ENCODE measurements around the gene IZUMO1.
"Not testable (repeated sequence)": the region's sequence is repeated elsewhere in the genome, so short reads cannot be mapped to it uniquely, and the experiment has no call there.

IZUMO1 gene

DNA sequence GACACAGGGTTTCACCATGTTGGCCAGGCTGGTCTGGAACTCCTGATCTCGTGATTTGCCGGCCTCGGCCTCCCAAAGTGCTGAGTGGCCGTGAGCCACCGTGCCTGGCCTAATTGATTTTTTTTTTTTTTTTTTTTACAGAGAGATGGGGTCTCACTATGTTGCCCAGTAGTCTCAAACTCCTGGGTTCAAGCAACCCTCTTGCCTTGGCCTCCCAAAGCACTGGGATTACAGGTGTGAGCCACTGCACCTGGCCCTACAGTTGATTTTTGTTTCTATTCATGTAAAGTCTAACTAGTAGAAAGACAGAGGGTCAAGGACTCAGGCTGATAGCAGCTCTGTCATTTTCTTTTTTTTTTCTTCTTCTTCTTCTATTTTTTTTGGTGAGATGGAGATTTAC is 30.4 kb upstream of the IZUMO1 start:
- H3K9ac ChIP-seq (ENCODE audit: low read length), result no peak overlapping the region
- H3K27me3 ChIP-seq (ENCODE audit: control insufficient read depth, insufficient read depth, low read length), result no peaks in the 10 kb centered on the region
- no peak overlapping the region for H3K4me3 ChIP-seq (ENCODE audit: low read depth, low read length)
- no peaks in the 10 kb centered on the region for H3K36me3 ChIP-seq (ENCODE audit: control insufficient read depth, insufficient read depth, low read length)
- no peaks in the 10 kb centered on the region for H3K4me1 ChIP-seq (ENCODE audit: control insufficient read depth, insufficient read depth, low read length)
- no peaks in the 10 kb centered on the region; the same call in 1 of the 2 replicates for H3K9me3 ChIP-seq (ENCODE audit: control insufficient read depth, insufficient read depth, low read depth, low read length)
- no peak overlapping the region for H3K27ac ChIP-seq (ENCODE audit: low read depth, low read length)

DNA sequence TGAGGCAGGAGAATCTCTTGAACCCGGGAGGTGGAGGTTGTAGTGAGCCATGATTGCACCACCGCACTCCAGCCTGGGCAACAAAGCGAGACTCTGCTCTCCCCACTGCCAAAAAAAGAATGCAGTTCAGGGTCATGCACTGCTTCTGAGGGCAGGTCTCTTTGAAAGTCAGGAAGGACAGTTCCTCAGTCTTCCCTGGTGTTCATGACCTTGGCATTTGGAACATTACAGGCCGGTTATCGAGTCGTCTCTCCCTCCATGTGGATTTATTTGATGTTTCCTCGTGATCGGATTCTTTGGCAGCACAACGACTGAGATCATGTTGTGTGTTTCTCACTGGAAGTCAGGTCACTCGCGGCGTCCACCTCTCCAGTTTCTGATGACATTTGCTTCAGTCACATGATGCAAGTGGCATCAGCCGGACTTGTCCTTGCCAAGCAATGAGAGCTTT is 25.8 kb upstream of the IZUMO1 start:
- Histone ChIP-seq H3K9me3 (ENCODE audit: control insufficient read depth, insufficient read depth, low read depth, low read length) (no peaks in the 10 kb centered on the region), H3K4me1 (ENCODE audit: control insufficient read depth, insufficient read depth, low read length) (no peaks in the 10 kb centered on the region), H3K36me3 (ENCODE audit: control insufficient read depth, insufficient read depth, low read length) (no peaks in the 10 kb centered on the region), H3K9ac (ENCODE audit: low read length) (no peak overlapping the region), H3K27me3 (ENCODE audit: control insufficient read depth, insufficient read depth, low read length) (no peaks in the 10 kb centered on the region), H3K27ac (ENCODE audit: low read depth, low read length) (no peak overlapping the region), H3K4me3 (ENCODE audit: low read depth, low read length) (no peak overlapping the region)

DNA sequence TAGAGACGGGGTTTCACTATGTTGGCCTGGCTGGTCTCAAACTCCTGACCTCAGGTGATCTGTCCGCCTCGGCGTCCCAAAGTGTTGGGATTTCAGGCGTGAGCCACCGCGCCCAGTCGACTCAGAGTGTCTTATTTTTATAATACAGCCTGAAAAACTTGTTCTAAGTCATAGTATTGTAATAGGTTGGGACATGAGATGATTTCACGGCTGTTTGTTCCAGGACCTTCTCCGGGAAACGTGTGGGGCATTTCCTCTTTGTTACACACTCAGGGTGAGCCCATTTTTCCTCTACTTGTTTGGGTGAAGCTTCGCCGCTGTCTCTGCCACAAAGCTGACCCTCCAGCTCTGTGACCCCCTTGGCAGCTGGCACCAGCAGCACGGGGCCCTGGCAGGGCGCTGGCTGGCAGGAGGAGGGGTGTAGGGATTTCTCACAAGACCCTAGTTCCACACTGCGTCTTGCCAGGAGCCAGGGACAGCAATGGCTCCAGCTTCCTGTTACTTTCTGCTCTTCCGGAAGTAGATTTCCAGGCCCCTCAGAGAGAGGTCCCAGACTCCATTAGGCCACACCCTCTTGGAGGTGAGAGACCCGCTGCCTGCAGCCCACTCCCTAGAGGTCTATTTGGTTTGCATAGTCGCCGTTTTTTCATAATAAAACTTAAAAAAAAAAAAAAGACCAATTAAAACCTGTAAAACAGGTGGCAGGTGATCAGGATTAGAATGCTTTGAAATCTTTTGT is 24.2 kb upstream of the IZUMO1 start:
- Histone ChIP-seq H3K27me3 (ENCODE audit: control insufficient read depth, insufficient read depth, low read length) (no peaks in the 10 kb centered on the region), H3K27ac (ENCODE audit: low read depth, low read length) (no peak overlapping the region), H3K9me3 (ENCODE audit: control insufficient read depth, insufficient read depth, low read depth, low read length) (no peaks in the 10 kb centered on the region)

DNA sequence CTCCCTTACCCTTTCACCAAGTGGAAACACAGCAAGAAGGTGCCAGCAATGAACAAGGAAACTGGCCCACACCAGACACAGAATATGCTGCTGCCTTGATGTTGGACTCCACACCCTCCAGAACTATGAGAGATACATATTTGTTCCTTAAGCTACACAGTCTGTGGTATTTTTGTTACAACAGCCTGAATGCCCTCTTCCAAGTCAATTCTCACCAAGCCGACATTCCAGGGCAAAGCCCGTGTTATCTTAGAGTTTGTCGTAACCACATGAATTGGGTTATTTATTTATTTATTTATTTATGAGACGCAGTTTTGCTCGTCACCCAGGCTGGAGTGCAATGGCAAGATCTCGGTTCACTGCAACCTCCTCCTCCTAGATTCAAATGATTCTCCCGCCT is 23.6 kb upstream of the IZUMO1 start:
- no peaks in the 10 kb centered on the region for H3K9me3 ChIP-seq (ENCODE audit: control insufficient read depth, insufficient read depth, low read depth, low read length)
- H3K4me1 ChIP-seq (ENCODE audit: control insufficient read depth, insufficient read depth, low read length), result no peaks in the 10 kb centered on the region
- H3K36me3 ChIP-seq (ENCODE audit: control insufficient read depth, insufficient read depth, low read length), result no peaks in the 10 kb centered on the region
- H3K4me3 ChIP-seq (ENCODE audit: low read depth, low read length), result no peak overlapping the region
- no peak overlapping the region for H3K27ac ChIP-seq (ENCODE audit: low read depth, low read length)
- no peak overlapping the region for H3K9ac ChIP-seq (ENCODE audit: low read length)
- H3K27me3 ChIP-seq (ENCODE audit: control insufficient read depth, insufficient read depth, low read length), result no peaks in the 10 kb centered on the region

More for the DNA sequence above, 24.2 kb upstream of the IZUMO1 start:
- no peak overlapping the region for H3K9ac ChIP-seq (ENCODE audit: low read length)
- no peaks in the 10 kb centered on the region for H3K36me3 ChIP-seq (ENCODE audit: control insufficient read depth, insufficient read depth, low read length)
- no peaks in the 10 kb centered on the region for H3K4me1 ChIP-seq (ENCODE audit: control insufficient read depth, insufficient read depth, low read length)
- no peak overlapping the region for H3K4me3 ChIP-seq (ENCODE audit: low read depth, low read length)

DNA sequence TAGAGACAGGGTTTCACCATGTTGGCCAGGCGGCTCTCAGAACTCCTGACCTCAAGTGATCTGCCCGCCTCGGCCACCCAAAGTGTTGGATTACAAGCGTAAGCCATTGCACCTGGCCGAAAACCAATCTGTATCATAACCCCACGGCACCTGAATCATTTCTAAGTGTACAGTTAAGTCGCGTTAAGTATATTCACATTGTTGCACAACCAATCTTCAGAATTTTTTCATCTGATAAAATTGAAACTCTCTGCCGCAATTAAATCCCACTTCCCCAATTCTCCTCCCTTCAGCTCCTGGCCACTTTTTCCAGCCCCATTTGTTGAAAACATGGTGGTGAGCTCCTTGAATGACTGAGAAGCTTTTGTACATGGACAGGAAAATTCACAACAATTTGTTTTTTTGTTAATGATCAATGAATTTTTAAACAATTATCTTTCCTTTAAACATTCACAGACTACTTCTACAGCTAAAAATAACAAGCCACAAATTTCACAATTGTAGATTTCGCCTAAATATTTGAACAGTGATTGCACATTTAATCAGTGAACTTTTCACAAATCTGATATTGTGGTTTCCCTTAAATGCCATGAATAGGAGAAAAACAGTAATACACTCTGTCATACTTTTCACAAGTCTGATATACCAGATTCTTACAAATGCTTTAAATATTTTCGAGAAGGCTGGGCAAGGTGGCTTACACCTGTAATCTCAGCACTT is 22.4 kb upstream of the IZUMO1 start:
- Histone ChIP-seq H3K9ac (ENCODE audit: low read length) (no peak overlapping the region), H3K36me3 (ENCODE audit: control insufficient read depth, insufficient read depth, low read length) (no peaks in the 10 kb centered on the region), H3K9me3 (ENCODE audit: control insufficient read depth, insufficient read depth, low read depth, low read length) (no peaks in the 10 kb centered on the region), H3K4me3 (ENCODE audit: low read depth, low read length) (no peak overlapping the region), H3K27me3 (ENCODE audit: control insufficient read depth, insufficient read depth, low read length) (no peaks in the 10 kb centered on the region), H3K4me1 (ENCODE audit: control insufficient read depth, insufficient read depth, low read length) (no peaks in the 10 kb centered on the region), H3K27ac (ENCODE audit: low read depth, low read length) (no peak overlapping the region)

DNA sequence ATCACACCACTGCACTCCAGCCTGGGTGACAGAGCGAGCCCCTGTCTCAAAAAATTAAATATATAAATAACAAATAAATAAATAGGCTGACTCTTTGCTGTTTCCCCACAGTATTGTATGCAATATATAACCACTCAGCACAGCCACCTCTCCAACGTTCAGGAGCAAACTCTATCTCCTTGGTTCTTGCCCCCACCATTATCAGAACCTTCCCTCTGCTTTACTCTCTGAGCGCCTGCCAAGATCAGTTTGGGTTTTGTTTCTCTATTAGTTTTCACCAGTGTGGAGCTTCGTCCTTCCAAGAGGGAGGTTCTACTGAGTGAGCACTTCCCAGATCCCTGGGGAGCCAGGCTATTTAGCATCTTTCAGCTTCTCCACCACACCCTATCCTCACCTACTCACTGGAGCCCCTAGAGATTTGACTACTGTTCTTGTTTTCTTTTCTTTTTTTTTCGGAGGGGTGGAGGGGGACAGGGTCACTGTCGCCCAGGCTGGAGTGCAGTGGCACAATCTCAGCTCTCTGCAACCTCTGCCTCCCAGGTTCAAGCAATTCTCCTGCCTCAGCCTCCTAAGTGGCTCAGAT is 21.6 kb upstream of the IZUMO1 start:
- H3K4me3 ChIP-seq (ENCODE audit: low read depth, low read length), result not testable (repeated sequence)

DNA sequence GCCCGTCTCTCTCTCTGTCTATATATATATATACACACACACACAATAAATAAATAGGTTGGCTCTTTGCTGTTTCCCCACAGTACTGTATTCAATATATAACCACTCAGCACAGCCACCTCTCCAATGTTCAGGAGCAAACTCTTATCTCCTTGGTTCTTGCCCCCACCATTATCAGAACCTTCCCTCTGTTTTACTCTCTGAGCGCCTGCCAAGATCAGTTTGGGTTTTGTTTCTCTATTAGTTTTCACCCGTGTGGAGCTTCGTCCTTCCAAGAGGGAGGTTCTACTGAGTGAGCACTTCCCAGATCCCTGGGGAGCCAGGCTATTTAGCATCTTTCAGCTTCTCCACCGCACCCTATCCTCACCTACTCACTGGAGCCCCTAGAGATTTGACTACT is 19.1 kb upstream of the IZUMO1 start:
- H3K27ac ChIP-seq (ENCODE audit: low read depth, low read length); H3K9ac ChIP-seq (ENCODE audit: low read length); H3K4me1 ChIP-seq (ENCODE audit: control insufficient read depth, insufficient read depth, low read length); H3K9me3 ChIP-seq (ENCODE audit: control insufficient read depth, insufficient read depth, low read depth, low read length); H3K4me3 ChIP-seq (ENCODE audit: low read depth, low read length); H3K36me3 ChIP-seq (ENCODE audit: control insufficient read depth, insufficient read depth, low read length): not testable (repeated sequence)
- H3K27me3 ChIP-seq (ENCODE audit: control insufficient read depth, insufficient read depth, low read length), result peaks cover 20% of the 10 kb centered on the region; the same call in 1 of the 2 replicates

More for the DNA sequence above, 21.6 kb upstream of the IZUMO1 start:
- not testable (repeated sequence) for H3K27ac ChIP-seq (ENCODE audit: low read depth, low read length); H3K9me3 ChIP-seq (ENCODE audit: control insufficient read depth, insufficient read depth, low read depth, low read length); H3K36me3 ChIP-seq (ENCODE audit: control insufficient read depth, insufficient read depth, low read length); H3K9ac ChIP-seq (ENCODE audit: low read length); H3K27me3 ChIP-seq (ENCODE audit: control insufficient read depth, insufficient read depth, low read length); H3K4me1 ChIP-seq (ENCODE audit: control insufficient read depth, insufficient read depth, low read length)

DNA sequence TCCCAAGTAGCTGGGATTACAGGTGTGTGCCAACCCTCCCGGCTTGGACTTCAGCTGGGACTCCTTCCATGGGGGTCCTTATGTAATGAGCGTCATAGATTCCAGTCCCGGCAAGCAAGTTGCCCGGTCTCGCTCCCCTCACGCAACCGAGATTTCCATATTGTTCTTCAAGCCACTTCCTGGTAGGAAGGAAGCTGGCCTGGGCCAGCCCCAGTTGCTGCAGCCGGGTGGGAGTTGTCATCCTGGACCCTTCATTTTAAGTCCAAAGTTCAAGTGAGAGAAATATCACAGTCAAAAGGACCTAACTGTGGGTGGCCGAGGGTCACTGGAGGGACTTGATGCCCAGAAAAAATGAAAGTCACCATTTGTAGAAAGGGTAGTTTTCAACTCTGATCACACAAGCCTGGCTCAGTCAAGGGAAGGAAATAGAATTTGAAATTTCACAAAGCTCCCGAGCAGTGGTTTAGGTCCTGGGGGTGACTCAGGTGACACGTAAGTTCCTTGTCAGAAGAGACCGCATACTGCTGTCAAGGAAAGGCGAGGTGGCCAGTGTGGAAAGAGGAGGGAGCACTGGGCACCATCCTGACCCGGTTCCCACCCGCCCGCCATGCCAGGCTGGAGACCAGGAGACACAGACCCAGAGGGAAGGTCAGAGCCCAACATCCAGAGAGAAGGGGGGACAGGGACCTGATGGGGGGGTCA is 13.9 kb upstream of the IZUMO1 start:
- no peak overlapping the region for H3K4me3 ChIP-seq (ENCODE audit: low read depth, low read length)
- H3K36me3 ChIP-seq (ENCODE audit: control insufficient read depth, insufficient read depth, low read length), result no peaks in the 10 kb centered on the region
- H3K9ac ChIP-seq (ENCODE audit: low read length), result no peak overlapping the region
- peaks cover under 1% of the 10 kb centered on the region; the same call in 1 of the 2 replicates for H3K4me1 ChIP-seq (ENCODE audit: control insufficient read depth, insufficient read depth, low read length)
- peaks cover 24% of the 10 kb centered on the region; the same call in 1 of the 2 replicates for H3K27me3 ChIP-seq (ENCODE audit: control insufficient read depth, insufficient read depth, low read length)
- no peak overlapping the region for H3K27ac ChIP-seq (ENCODE audit: low read depth, low read length)
- no peaks in the 10 kb centered on the region for H3K9me3 ChIP-seq (ENCODE audit: control insufficient read depth, insufficient read depth, low read depth, low read length)

DNA sequence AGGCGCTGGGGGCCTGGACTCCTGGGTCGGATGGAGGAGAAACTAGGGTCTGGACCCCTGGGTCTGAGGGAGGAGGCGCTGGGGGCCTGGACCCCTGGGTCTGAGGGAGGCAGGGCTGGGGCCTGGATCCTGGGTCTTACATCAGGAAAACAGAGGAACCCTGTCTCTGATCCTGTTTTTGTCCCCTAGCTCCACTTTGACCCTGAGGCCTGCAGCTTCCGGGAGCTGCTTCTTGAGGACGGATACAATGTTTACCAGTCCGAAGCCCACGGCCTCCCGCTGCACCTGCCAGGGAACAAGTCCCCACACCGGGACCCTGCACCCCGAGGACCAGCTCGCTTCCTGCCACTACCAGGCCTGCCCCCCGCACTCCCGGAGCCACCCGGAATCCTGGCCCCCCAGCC is 11.0 kb upstream of the IZUMO1 start:
- H3K9me3 ChIP-seq (ENCODE audit: control insufficient read depth, insufficient read depth, low read depth, low read length), result no peaks in the 10 kb centered on the region
- H3K36me3 ChIP-seq (ENCODE audit: control insufficient read depth, insufficient read depth, low read length), result no peaks in the 10 kb centered on the region
- H3K27ac ChIP-seq (ENCODE audit: low read depth, low read length), result no peak overlapping the region
- H3K4me3 ChIP-seq (ENCODE audit: low read depth, low read length), result no peak overlapping the region
- H3K4me1 ChIP-seq (ENCODE audit: control insufficient read depth, insufficient read depth, low read length), result peaks cover 12% of the 10 kb centered on the region; the same call in 1 of the 2 replicates
- peaks cover 26% of the 10 kb centered on the region; the same call in 1 of the 2 replicates for H3K27me3 ChIP-seq (ENCODE audit: control insufficient read depth, insufficient read depth, low read length)
- no peak overlapping the region for H3K9ac ChIP-seq (ENCODE audit: low read length)

DNA sequence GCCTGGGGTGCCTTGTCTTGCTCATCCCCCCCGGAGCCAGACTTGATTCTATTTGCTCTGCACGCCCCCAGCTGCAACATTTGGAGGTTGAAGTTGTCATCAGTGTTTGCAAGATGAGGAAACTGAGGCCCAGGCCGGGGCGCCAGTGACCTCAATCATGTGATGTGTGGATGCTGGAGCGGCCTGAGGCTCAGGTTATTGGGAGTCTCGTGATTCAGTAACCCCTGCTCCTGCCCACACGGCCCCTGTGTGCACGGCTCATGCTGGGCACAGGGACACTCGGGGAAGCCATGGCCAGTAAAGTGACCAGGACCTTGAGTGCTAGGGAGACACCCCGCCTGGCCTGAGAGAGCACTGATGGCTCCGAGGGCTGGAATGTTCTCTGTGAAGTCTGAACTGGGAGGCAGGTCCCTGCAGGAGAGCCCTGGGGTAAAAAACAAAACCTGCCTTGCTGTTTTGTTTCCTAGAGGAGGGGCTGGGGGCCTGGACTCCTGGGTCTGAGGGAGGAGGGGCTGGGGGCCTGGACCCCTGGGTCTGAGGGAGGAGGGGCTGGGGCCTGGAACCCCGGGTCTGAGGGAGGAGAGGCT is 10.5 kb upstream of the IZUMO1 start:
- H3K9me3 ChIP-seq (ENCODE audit: control insufficient read depth, insufficient read depth, low read depth, low read length), result no peaks in the 10 kb centered on the region
- H3K36me3 ChIP-seq (ENCODE audit: control insufficient read depth, insufficient read depth, low read length), result no peaks in the 10 kb centered on the region
- no peak overlapping the region for H3K27ac ChIP-seq (ENCODE audit: low read depth, low read length)
- peaks cover 12% of the 10 kb centered on the region; the same call in 1 of the 2 replicates for H3K4me1 ChIP-seq (ENCODE audit: control insufficient read depth, insufficient read depth, low read length)
- no peak overlapping the region for H3K4me3 ChIP-seq (ENCODE audit: low read depth, low read length)
- H3K9ac ChIP-seq (ENCODE audit: low read length), result no peak overlapping the region
- peaks cover 20% of the 10 kb centered on the region; the same call in 1 of the 2 replicates for H3K27me3 ChIP-seq (ENCODE audit: control insufficient read depth, insufficient read depth, low read length)

Measured in HUES6 (cell line).